A549 treated with CpdA at 1 μM for 4 hours (cell line): Measurements from ENCODE around the gene WDR70. TPM values are rescaled to one million over a fixed set of nuclear protein-coding genes. Genes with fewer than 3 reads are reported as not detected.

Source experiments
- total RNA-seq: library from RNA; stranded (reverse); fragments of 200-300 nt; extraction: Qiagen RNA extraction; gene quantifications from 5 replicates; pipeline ENCODE4 v1.2.3, GENCODE V29; 2022; ENCODE audit warnings: low read depth

The WDR70 gene
- total RNA-seq = 10.4 to 13.8 TPM (median 12.6 TPM) in 5 replicates

DNA sequence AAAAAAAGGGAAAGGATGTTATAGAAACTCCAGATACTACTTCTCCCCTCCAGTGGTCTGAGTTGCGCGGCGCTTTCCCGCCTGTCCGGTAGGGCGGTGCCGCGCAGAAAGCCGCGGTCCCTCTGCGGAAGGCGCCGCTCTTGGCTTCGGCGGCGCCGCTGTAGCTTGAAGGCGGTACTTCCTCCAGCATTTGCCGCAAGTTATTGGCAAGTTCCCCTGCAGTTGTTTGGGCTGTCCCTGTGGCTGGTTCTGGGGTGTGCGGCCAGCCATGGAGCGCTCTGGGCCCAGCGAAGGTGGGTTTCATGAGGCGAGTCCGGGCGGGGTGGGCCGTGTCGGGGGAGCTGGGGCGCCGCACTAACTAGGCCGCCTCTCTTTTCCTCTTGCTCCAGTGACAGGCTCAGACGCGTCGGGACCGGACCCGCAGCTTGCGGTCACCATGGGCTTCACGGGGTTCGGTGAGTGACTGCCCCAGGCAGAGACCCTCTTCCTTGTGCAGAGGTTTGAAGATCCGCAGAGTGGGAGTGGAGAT, at the start of gene WDR70:
TSS of gene WDR70 (plus strand) at position 219 of the 529 bp plus-strand sequence. CDS start at position 269, 50 bp downstream.

DNA sequence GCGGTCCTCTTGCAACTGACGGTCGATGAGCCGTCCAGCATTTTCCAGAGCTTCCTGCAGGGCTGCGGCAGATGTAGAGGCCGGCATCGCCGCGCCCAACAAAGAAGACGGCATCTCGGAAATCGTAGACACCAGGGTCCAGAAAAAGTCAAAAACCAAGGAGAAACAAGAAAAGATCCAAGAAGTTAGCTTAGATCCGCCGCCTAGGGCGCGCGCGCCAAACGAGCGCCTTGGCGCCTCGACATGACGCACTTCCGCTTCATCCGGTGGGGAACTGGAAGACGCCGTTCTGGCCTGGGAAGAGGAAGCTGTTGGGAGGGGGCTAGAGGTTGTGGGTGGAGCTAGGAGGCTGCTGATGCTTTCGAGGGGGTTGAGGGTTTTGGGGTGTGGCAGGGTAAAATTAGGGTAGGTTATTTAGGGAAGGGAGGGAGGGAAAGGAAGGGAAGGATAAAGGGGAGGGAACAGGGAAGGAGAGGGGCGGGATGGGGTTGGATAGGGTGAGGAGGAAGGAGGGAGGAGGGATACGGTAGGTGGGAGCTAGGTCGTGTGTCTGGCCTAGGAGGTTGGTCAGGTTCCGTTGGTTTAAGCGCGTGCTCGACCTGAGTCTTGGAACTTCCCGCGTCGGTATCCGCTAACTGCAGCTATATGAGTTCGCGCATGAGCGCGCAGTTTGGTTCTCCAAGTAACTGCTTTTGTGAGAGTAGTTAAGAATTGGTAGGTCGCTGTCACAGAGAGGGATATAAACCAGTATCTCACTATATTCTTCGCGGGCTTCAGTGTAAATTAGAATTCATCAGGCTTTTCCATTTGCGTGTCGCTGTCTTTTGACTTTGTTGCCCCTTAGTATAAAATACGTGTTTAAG, 8.0 kb upstream of the WDR70 start, which contains the start of gene NUP155:
TSS of gene NUP155 (minus strand) at position 243 of the 863 bp plus-strand sequence. CDS start at position 114, 129 bp downstream.

Other genes with a start within 250 kb of the WDR70 start
- gene CPLANE1, start 129.9 kb upstream of the WDR70 start, total RNA-seq = 2.8 to 5.8 TPM (median 4.1 TPM) in 5 replicates
- 15.7 to 20.7 TPM (median 19.5 TPM) in 5 replicates for gene NUP155, start 8.2 kb upstream of the WDR70 start, total RNA-seq